T-cell (primary cell): ENCODE results near the gene MYO15B. TPM values are rescaled to one million over a fixed set of nuclear protein-coding genes. Genes with fewer than 3 reads are reported as not detected.

Experiments
- ATAC-seq, 4 experiments: fragments of 200-7000 bp in 3 of 4; fragments of 150-1000 bp in 1 of 4; cut with Tn5 transposase; replicated peaks in 1 of 4; 1 replicate in 3 of 4; 2 replicates in 1 of 4; pipeline ENCODE4 v1.10.0; 2021; ENCODE audit warnings: moderate library complexity in 3 of 4, mild to moderate bottlenecking in 2 of 4, moderate number of reproducible peaks in 1 of 4
- CTCF ChIA-PET, 2 donors: fragments of 300-600 bp; sonication (Branson Sonifier 250); formaldehyde crosslinking; loops; one replicate each; lab custom pipeline; 2022; ENCODE audit warnings: antibody characterized with exemption in 2 of 2; lab: Charles Lee
- POLR2A ChIA-PET, 2 donors: fragments of 300-600 bp; sonication (Branson Sonifier 250); formaldehyde crosslinking; loops; one replicate each; lab custom pipeline; 2022; ENCODE audit warnings: antibody characterized with exemption in 2 of 2; lab: Charles Lee
- DNase-seq, 35 experiments: peaks; one replicate each; pipeline versions ENCODE4 v3.0.0 to v3.0.0-alpha.2; 2013 to 2023
- H3K27ac ChIP-seq: one replicate; pipeline ENCODE4 v1.5.1; 2013; ENCODE audit warnings: low read length
- H3K27me3 ChIP-seq, 2 experiments: replicated peaks in 1 of 2; 1 replicate in 1 of 2; 2 replicates in 1 of 2; pipeline versions ENCODE4 v1.6.1 to v1.7.0; 2013; ENCODE audit warnings: low read length in 1 of 2, mixed read lengths in 1 of 2; ENCODE audit not compliant: control insufficient read depth in 2 of 2, insufficient read depth in 2 of 2; ENCODE audit errors: extremely low read depth in 1 of 2
- H3K36me3 ChIP-seq, 2 donors: 1 replicate in 1 of 2; 2 replicates in 1 of 2; pipeline versions ENCODE4 v1.6.1 to v1.7.0; 2013; ENCODE audit warnings: low read length in 1 of 2; ENCODE audit not compliant: control insufficient read depth in 2 of 2, insufficient read depth in 1 of 2; ENCODE audit errors: extremely low read depth in 1 of 2
- H3K4me1 ChIP-seq, 2 experiments: 1 replicate in 1 of 2; 2 replicates in 1 of 2; pipeline versions ENCODE4 v1.6.1 to v1.7.0; 2013; ENCODE audit warnings: low read length in 2 of 2, mixed read lengths in 1 of 2; ENCODE audit not compliant: insufficient read depth in 2 of 2, control insufficient read depth in 1 of 2; ENCODE audit errors: extremely low read depth in 1 of 2
- H3K4me3 ChIP-seq, 2 donors: 1 replicate in 1 of 2; 2 replicates in 1 of 2; pipeline versions ENCODE4 v1.5.1 to v1.7.0; 2013; ENCODE audit warnings: mild to moderate bottlenecking in 2 of 2, low read length in 1 of 2, moderate library complexity in 1 of 2; ENCODE audit not compliant: control insufficient read depth in 1 of 2; ENCODE audit errors: extremely low read depth in 1 of 2
- H3K9me3 ChIP-seq: 2 replicates; pipeline ENCODE4 v1.7.0; 2013
- H3K27ac Mint-ChIP-seq, 2 donors: one replicate each; pipeline ENCODE4 v1.8.0; 2020 to 2021; ENCODE audit warnings: mild to moderate bottlenecking in 2 of 2, mixed read lengths in 2 of 2
- H3K27me3 Mint-ChIP-seq, 2 donors: one replicate each; pipeline ENCODE4 v1.8.0; 2021 to 2022; ENCODE audit warnings: mixed read lengths in 2 of 2
- H3K36me3 Mint-ChIP-seq: one replicate; pipeline ENCODE4 v1.8.0; 2021; ENCODE audit warnings: mixed read lengths
- H3K4me1 Mint-ChIP-seq, 3 donors: one replicate each; pipeline ENCODE4 v1.8.0; 2020 to 2022; ENCODE audit warnings: mixed read lengths in 3 of 3, mild to moderate bottlenecking in 1 of 3
- H3K4me3 Mint-ChIP-seq, 3 donors: one replicate each; pipeline ENCODE4 v1.8.0; 2020 to 2022; ENCODE audit warnings: mild to moderate bottlenecking in 3 of 3, mixed read lengths in 3 of 3, moderate library complexity in 3 of 3
- H3K9me3 Mint-ChIP-seq, 3 donors: one replicate each; pipeline ENCODE4 v1.8.0; 2020 to 2022; ENCODE audit warnings: mixed read lengths in 3 of 3
- WGBS: methylation state at CpG from one replicate; pipeline ENCODE4 v1.1.5; 2013; ENCODE audit warnings: missing lambda C conversion rate; ENCODE audit not compliant: insufficient coverage; 5-methylcytosine and 5-hydroxymethylcytosine counted together
- total RNA-seq, 35 experiments: library from RNA in 6 of 35; stranded (reverse) in 6 of 35; fragments of 120-200 nt in 1 of 35; gene quantifications; one replicate each; pipeline versions ENCODE4 v1.2.1 to v1.2.4 and lab custom pipeline; 2013 to 2026

MYO15B gene
- total RNA-seq, 5 donors from 2014 or later (not counting 1 experiment from before 2014, with no cell fraction given), result 171 to 382 (median 273) TPM

DNA sequence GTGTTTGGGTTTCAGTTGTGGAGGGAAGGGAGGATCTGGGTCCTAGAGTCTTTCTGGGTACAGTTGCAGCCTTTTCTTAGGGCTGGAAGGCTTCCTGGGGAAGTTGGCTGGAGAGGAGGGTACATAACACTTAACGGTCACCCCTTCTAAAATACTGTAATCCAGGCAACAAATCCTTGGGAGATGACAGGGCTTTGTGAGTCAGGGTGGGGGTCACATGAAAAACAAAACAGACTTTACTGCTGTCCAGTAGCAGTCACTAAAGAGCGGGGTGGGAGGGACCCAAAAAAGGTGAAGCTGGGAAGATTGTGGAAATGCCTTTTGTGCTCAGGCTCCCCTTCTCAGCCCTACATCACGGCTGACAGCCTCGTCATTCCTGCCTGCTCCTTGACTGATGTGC lies 85.9 kb downstream of the MYO15B start:
- no peaks in the 10 kb centered on the region for H3K27me3 Mint-ChIP-seq
- no peak for ATAC-seq
- peaks cover 20 to 21% (median 20%) of the 10 kb centered on the region in 3 donors for H3K4me1 Mint-ChIP-seq
- Histone ChIP-seq H3K9me3 (no peaks in the 10 kb centered on the region), H3K27me3 (no peaks in the 10 kb centered on the region), H3K36me3 (peaks cover 24 to 58% of the 10 kb centered on the region in 2 donors), H3K27ac (no peak overlapping the region), H3K4me3 (no peak overlapping the region), H3K4me1 (peaks cover 0 to under 1% of the 10 kb centered on the region in 2 experiments)
- CTCF ChIA-PET, result interaction anchor here (1.0 to 2.2 kb wide), 4 partner anchors 37 to 80 kb away, joined by 3 to 11 read pairs (median 6); no protein-coding TSS in a partner anchor
- H3K9me3 Mint-ChIP-seq, result no peaks in the 10 kb centered on the region
- WGBS, result 100% methylated on average over 1 of the region's 4 CpGs
- peaks cover 30% of the 10 kb centered on the region for H3K36me3 Mint-ChIP-seq
- no peak overlapping the region for H3K4me3 Mint-ChIP-seq
- DNase-seq, result no peak
- H3K27ac Mint-ChIP-seq, result no peak overlapping the region
- POLR2A ChIA-PET, result interaction anchor here (0.6 to 1.2 kb wide), 3 partner anchors 40 to 122 kb away, joined by 3 read pairs; partner anchors contain the start of gene SMIM5 (in 1 of the 2)

Other genes starting within 250 kb of the MYO15B start
- gene GRB2, start 182.1 kb upstream of the MYO15B start, total RNA-seq, result 100 to 1,000 TPM; 103 to 133 (median 130) TPM
- 100 to 1,000 TPM in 3 of 5 donors, 10 to 100 TPM in 2; 78.5 to 125 (median 105) TPM for gene TMEM94, start 131.2 kb upstream of the MYO15B start, total RNA-seq
- under 1 TPM; 0.28 to 0.88 (median 0.85) TPM for gene CASKIN2, start 72.3 kb upstream of the MYO15B start, total RNA-seq
- 10 to 100 TPM; 54.9 to 94.7 (median 67.6) TPM for gene TSEN54, start 71.3 kb upstream of the MYO15B start, total RNA-seq
- gene LLGL2, start 62.1 kb upstream of the MYO15B start, total RNA-seq, result 10 to 100 TPM; 31.2 to 75.7 (median 53.4) TPM
- 1 to 10 TPM in 2 of 5 donors, under 1 TPM in 3; 0.35 to 2.2 (median 0.82) TPM for gene SMIM5, start 45.6 kb downstream of the MYO15B start, total RNA-seq
- gene RECQL5, start 79.4 kb downstream of the MYO15B start, total RNA-seq, result 10 to 100 TPM; 38.0 to 75.0 (median 61.9) TPM
- 100 to 1,000 TPM; 124 to 191 (median 128) TPM for gene SAP30BP, start 79.5 kb downstream of the MYO15B start, total RNA-seq
- gene ITGB4, start 133.7 kb downstream of the MYO15B start, total RNA-seq, result 1 to 10 TPM in 4 of 5 donors, under 1 TPM in 1; 0.68 to 1.6 (median 1.5) TPM
- gene GALK1, start 177.4 kb downstream of the MYO15B start, total RNA-seq, result 10 to 100 TPM in 4 of 5 donors, 1 to 10 TPM in 1; 8.4 to 35.7 (median 26.7) TPM
- 10 to 100 TPM; 37.1 to 50.3 (median 39.2) TPM for gene UNK, start 197.0 kb downstream of the MYO15B start, total RNA-seq